GM19468 (cell line): ENCODE results near the gene TBCD.

Source experiments
- ATAC-seq: cut with Tn5 transposase; IDR thresholded peaks from one replicate; pipeline ENCODE4 v1.9.1; 2021; ENCODE audit warnings: mild to moderate bottlenecking, moderate library complexity, moderate number of reproducible peaks; ENCODE audit not compliant: unreplicated experiment; ENCODE audit errors: extremely low read depth

TBCD gene

GRCh38 chr17:82876602-82877379 is 124.9 kb downstream of the TBCD start:
- no peak for ATAC-seq

GRCh38 chr17:82878527-82878926 is 126.7 kb downstream of the TBCD start:
- no peak for ATAC-seq

- ATAC-seq: no peak
Observed at GRCh38 chr17:82879241-82879640, 127.4 kb downstream of the TBCD start.

GRCh38 chr17:82880620-82881323 is 128.9 kb downstream of the TBCD start:
- no peak for ATAC-seq

GRCh38 chr17:82881324-82881823 is 129.5 kb downstream of the TBCD start:
- ATAC-seq: no peak

- ATAC-seq: no peak
Observed at GRCh38 chr17:82881900-82882714, 130.2 kb downstream of the TBCD start.

GRCh38 chr17:82882715-82883418 is 131.0 kb downstream of the TBCD start:
- no peak for ATAC-seq

- no peak for ATAC-seq
Observed at GRCh38 chr17:82883419-82884031, 131.7 kb downstream of the TBCD start.

- no peak for ATAC-seq
Observed at GRCh38 chr17:82884341-82884969, 132.6 kb downstream of the TBCD start.

GRCh38 chr17:82884970-82885353 is 133.1 kb downstream of the TBCD start:
- ATAC-seq: no peak

- no peak for ATAC-seq
Observed at GRCh38 chr17:82887255-82888164, 135.6 kb downstream of the TBCD start.

GRCh38 chr17:82888583-82889495 is 137.0 kb downstream of the TBCD start:
- ATAC-seq: no peak

- no peak for ATAC-seq
Observed at GRCh38 chr17:82889496-82890338, 137.9 kb downstream of the TBCD start.

- no peak for ATAC-seq
Observed at GRCh38 chr17:82890339-82890730, 138.5 kb downstream of the TBCD start.

GRCh38 chr17:82890926-82891678 is 139.2 kb downstream of the TBCD start:
- ATAC-seq: no peak

GRCh38 chr17:82891911-82892310 is 140.0 kb downstream of the TBCD start:
- ATAC-seq: no peak
